NCI-H1694 (cell line): ENCODE measurements around the gene CAMK4.
"Not testable (repeated sequence)": the region's sequence is repeated elsewhere in the genome, so short reads cannot be mapped to it uniquely, and the experiment has no call there.

Experiments
- DNase-seq: peaks from one replicate; lab custom pipeline; 2025; lab: John Stamatoyannopoulos, UW

CAMK4 gene

GRCh38 chr5:111383288-111383970, 159.2 kb downstream of the CAMK4 start:
- no peak for DNase-seq

GRCh38 chr5:111384220-111384619, 160.0 kb downstream of the CAMK4 start:
- no peak for DNase-seq

GRCh38 chr5:111385051-111385450, 160.9 kb downstream of the CAMK4 start:
- no peak for DNase-seq

DNA sequence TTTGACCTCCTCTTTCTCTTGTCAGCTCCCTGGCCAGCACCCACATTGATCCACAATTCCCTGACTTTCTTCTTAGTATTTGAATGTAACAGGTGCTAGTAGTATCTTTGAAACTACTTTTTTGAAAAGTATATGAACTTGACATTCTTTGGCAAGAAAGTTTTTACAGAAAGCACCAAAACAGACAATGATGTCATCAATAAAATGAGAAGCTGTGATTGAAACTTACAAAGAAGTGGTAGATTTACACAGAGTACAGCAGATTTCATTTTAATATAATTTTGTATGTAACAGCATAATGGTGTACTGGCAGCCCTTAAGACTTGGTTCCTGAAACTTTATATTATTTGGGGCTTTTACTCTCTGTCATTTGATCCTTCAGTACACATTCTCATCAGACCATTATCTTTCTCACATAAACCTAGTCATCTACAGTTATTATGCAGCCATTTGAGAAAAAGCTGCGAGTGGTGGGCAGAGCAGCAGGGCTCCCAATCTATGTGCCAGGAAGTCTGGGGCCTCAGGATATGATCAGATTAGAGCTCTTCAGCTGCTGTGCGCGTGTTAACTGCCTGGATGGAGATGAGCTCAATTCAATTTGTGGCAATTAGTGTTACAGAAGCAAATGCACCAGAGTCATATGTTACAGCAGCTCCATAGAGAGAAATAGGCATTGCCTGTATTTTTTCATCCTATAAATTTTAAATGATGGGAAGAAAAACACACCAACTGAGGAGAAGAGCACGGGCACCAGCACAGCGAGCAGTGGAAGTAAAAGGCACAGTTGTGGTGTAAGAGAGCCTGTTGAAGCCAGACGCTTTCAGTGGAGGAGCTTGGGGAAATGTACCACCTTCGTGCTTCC, 162.0 kb downstream of the CAMK4 start:
- DNase-seq: peak; percentile 76

DNA sequence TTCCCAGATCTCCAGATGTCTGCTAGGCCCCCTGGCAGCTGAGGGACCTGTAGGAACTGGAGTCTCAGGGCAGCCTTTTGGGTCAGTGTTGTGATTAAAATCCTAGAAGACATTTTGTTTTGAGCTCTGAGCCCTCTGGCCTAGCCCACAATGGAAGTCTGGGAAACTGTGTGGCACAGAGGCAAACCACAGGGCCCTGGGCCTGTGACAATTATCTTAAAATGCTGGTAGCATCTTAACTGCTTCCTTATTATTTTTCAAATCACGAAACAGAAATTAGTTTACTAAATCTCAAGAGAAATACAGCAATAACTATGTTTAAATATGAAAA, 162.6 kb downstream of the CAMK4 start:
- DNase-seq: peak; percentile 25

GRCh38 chr5:111387361-111387760, 163.2 kb downstream of the CAMK4 start:
- DNase-seq: no peak

GRCh38 chr5:111389390-111390082, 165.4 kb downstream of the CAMK4 start:
- no peak for DNase-seq

DNA sequence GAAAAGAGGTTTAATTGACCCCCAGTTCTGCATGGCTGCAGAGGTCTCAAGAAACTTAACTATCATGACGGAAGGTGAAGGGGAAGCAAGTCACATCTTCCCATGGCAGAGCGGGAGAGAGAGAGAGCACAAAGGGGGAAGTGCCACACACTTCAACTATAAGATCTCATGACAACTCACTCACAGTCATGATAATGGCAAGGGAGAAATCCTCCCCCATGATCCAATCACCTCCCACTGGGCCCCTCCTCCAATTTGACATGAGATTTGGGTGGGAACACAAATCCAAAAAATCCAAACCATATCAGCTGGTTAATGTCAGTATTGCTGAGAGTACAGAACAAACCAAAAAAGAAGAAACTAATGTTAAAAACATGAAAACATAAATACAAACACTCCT, 168.0 kb downstream of the CAMK4 start:
- DNase-seq: no peak

- DNase-seq: no peak
Observed at GRCh38 chr5:111394586-111394985, 170.4 kb downstream of the CAMK4 start.

DNA sequence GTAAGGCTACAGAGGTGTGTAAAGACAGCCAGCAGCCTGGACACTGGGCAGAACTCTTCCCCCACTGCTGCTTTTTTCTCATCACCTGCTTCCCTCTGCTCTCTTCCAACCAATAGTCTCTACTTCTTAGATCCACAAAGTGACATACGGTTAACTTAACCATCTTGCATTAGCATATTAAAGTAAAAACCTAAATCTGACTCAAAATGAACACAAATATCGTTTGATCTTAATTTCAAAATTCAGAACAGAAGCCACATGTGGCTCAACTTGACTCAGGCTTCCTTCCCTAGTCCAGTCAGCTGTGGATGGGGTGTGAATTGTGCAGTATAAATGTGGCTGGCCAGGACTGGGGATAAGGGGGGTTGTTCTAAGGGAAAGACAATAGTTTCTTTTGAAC, 173.8 kb downstream of the CAMK4 start:
- no peak for DNase-seq

GRCh38 chr5:111399113-111399512, 174.9 kb downstream of the CAMK4 start:
- DNase-seq: no peak

- DNase-seq: no peak
Observed at GRCh38 chr5:111401906-111402305, 177.7 kb downstream of the CAMK4 start.

GRCh38 chr5:111404270-111404769, 180.1 kb downstream of the CAMK4 start:
- no peak for DNase-seq

GRCh38 chr5:111407562-111407961, 183.4 kb downstream of the CAMK4 start:
- DNase-seq: no peak

DNA sequence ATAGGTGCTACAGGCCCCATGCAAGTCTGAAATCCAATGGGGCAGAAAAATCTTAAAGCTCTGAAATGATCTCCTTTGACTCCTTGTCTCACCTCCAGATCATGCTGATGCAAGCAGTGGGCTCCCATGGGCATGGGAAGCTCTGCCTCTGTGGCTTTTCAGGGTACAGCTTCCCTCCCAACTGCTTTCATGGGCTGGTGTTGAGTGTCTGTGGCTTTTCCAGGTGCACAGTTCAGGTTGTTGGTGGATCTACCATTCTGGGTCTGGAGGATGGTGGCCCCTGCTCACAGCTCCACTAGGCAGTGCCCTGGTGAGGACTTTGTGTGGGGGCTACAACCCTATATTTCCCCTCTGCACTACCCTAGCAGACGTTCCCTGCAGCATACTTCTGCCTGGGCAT, 184.6 kb downstream of the CAMK4 start:
- no peak for DNase-seq

- DNase-seq: not testable (repeated sequence)
Observed at GRCh38 chr5:111409266-111409665, 185.1 kb downstream of the CAMK4 start.

GRCh38 chr5:111410067-111410466, 185.9 kb downstream of the CAMK4 start:
- DNase-seq: not testable (repeated sequence)

- peak; percentile 17 for DNase-seq
Observed at GRCh38 chr5:111411301-111411700, 187.1 kb downstream of the CAMK4 start.

GRCh38 chr5:111412593-111412992, 188.4 kb downstream of the CAMK4 start:
- no peak for DNase-seq

- no peak for DNase-seq
Observed at GRCh38 chr5:111415053-111415452, 190.9 kb downstream of the CAMK4 start.

DNA sequence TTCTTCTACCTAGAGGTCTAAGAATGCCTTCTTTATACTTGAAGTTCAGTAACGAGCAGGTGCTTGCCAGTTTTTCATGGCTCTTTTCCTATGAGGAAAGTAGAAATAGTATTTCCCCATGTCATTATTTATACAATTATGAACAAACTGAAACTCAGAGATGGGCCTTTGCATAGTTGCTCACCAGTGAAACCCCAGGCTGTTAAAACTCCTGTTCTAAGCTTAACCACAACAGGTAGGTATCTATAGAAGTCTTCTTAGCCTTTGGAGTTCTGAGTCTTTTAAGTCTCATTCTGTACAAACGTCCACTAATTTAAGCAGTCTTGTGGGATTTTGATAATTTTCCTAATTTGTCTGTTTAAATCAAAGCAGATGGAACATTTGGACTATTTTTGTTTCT, 198.1 kb downstream of the CAMK4 start:
- DNase-seq: no peak
